ENCODE data around the gene PSMD12.
"Not testable (repeated sequence)": the region's sequence is repeated elsewhere in the genome, so short reads cannot be mapped to it uniquely, and the experiment has no call there.

Gene PSMD12

DNA sequence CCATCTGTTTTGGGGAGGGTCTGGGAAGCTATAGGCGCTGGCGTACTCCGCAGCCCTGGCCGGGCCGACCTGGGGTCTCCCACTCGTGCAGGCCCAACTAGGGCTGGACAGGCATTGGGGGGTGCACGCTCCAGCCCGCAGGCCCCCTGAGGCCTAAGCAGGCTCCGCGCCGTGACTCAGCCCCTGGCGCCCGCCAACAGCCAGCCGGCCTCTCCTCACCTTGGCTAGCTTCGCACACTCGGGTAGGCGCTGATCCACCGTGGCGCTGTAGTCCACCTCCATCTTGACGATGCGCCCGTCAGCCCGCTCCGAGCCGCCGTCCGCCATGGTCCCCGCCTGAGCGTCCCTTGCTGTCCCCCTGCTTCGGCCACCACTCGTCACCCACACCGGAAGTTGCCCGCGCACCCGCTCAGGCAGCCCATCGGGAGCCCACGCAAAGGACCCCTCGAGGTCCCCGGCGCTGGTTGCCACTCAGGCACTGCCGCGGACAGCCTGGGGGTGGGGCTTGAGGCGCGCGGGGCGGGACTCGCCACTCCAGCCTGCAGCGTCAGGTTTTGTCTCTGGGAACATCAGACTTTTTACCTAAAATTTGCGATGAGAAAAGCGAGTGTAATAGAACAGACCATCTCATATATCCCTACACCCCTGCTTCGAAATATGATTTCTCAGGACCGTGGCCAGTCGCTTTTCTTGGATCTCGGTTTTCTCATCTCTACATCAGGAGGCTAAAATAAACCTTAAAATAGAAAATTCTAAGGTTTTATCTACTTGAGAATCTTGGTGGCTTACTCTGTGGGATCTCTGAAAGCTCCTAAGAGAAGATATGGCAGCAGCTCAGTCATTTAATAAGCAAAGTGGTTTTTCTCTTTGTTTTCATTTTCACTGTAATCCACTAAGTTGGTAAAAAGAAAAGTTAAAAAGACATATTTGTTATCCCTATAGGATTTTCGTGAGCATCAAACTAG is at the start of gene PSMD12:
Gene PSMD12, minus strand, starts transcription at position 385 of the 965 bp plus-strand sequence. Its CDS starts 58 bp downstream, at position 327.
- peak; percentile 85 to 88 for DNase-seq

DNA sequence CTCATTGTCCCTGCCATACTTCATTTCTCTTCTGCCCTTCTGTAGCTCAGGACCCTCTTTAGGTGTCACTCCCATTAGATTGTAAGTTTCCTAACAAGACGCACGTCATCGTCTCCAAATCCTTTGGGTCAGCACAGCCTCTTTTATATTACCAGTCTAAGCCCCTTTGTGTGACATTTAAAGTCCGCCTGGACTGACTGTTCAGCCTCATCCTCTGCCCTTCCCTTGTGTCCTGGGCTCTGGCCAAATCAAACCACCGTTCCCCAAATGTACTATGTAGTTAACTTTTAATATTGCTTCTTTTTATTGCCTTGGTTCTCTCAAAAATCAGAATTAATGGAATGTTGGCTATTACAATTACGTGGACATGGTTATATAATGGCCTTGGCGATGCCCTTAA is 48.9 kb upstream of the PSMD12 start:
- DNase-seq: no peak

DNA sequence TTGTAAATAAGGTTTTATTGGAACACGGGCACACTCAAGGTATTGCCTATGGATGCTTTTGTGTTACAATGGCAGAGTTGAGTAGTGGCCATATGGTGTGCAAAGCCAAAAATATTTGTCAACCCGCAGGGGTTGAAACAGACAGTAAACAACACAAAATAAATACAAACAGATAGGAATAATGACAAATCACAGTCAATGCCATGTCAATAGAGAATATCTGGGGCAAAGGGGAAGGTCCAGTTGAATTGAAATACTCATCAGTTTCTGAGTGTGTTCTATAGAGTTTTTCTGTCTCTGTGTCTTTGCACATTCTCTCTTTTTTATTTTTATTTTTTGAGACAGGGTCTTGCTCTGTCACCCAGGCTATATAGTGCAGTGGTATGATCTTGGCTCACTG is 48.2 kb upstream of the PSMD12 start:
- no peak for DNase-seq

DNA sequence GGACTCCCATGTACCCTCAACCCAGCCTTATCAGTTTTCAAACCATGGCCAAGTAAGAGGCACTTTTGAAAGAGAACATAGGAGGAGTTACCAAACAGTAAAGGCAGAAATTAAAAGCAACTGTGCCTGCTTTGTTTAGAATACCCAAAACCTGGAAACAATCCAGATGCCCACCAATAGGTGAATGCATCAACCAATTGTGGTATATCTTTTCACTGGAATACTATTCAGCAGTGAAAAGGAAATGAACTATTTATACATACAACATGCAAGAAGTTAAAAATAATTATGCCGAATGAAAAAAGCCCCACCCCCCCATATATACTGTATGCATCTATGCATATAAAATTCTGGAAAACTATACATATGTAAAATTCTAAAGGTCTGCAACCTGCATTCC is 47.8 kb upstream of the PSMD12 start:
- no peak for DNase-seq

DNA sequence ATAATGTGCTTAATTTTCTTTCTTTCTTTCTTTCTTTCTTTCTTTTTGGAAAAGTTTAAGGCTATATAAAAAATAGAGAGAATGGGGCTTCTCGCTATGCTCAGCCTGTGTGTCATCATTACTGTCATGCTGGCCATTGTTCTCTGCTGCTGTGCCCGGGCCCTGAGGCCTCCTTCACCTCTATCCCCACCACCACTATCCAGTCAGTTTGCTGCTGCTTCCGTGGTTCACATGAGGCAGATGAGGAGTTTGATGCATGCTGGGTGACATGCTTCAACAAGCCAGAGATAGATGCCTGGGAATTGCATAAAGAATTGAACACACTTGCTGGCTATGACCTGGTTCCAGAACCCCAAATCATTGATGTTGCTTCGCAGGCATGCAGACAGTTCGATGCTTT is 47.0 kb upstream of the PSMD12 start:
- no peak for DNase-seq

DNA sequence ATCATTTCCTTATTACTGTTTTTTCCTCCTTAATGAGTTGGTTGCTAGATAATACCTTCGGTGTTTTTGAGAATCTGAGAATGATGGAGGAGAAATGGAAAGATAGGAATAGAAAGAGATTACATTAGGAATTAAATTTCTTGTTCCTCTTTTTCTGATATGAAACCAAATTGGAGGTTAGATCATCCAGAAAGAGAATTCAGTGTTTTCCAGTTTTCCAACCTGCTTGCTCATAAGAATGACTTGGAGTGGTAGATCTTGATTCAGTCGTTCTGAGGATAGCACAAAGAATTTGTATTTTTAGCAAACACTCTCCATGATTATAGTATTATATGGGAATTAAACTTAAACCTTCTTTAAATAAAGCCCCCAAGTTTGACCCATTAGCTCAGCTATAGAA is 46.6 kb upstream of the PSMD12 start:
- no peak for DNase-seq

DNA sequence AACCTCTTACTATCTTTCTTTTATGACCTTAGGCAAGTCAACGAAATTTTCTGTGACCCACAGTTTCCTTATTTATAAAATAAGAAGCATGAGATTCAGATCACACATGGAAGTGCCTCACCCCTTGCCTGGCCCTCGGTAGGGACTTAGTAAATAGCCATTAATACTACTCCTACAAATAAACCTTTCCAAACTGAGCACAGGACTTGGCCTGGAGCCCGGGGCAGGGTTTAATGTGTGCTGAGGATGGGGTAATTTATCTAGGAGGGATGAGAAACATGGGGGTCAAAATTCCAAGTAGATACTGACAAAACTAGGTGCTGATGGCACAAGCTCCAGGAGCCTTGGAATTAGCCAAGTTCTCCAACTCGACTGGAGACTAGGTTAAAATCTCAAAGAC is 45.7 kb upstream of the PSMD12 start:
- no peak for DNase-seq

DNA sequence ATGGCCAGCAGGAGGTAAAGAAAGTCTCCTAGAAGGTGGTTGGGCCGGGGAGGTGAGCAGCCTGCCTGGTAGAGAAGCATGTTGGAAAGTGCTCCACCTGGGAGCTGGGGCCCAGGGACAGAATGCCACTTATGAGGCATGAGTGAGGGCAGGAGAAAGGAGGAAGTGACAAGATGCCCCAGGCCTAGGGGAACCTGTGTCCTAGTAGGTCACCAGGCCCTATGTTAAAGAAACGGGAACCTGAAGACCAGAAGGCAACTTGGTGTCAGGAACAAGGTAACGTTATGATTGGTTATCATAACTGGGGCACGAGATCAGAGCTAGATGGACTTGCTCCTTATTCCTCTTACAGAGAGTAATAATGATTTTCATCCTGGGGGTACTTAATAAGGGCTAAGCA is 45.0 kb upstream of the PSMD12 start:
- no peak for DNase-seq

DNA sequence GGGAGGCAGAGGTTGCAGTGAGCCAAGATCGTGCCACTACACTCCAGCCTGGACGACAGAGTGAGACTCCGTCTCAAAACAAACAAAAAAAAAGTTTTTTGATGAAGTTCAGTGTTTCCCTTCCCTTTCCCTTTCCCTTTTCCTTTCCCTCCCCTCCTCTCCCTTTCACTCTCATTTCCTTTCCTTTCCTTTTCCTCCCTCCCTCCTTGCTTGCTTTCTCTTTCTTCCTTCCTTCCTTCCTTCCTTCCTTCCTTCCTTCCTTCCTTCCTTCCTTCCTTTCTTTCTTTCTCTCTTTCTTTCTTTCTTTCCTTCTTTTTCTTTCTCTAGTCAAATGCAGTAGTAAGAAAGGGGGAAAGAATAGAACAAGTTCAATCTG is 42.1 kb upstream of the PSMD12 start:
- DNase-seq: not testable (repeated sequence)

DNA sequence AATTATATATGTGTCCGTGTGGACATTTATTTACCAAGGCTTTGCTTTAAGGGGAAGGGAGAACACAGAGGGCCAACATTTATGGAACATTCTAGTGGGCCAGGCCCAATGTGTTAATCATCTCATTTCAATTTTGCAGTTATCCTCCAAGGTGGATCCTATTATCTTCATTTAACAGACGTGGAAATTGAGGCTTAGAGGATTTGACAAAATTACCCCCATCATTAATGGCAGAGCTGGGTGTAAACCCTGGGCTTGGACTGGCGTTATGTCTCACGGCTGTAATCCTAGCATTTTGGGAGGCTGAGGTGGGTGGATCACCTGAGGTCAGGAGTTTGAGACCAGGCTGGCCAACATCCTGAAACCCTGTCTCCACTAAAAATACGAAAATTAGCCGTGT is 37.1 kb upstream of the PSMD12 start:
- no peak for DNase-seq

DNA sequence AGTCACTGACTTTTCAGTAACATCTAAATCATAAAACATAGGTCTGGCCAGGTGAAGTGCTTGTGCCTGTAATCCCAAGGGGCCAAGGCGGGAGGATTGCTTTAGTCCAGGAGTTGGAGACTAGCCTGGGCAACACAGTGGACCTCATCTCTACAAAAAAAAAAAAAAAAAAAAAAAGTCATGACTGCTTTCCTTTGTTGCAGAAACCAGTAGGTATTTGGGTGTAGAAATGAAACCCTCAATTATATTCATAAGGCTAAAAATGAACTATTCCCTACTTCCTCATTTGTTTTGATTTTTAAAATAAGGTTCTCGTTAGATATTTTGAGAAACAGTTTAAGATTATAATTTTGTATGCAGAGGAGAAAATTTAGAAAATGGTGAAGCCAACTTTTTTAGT is 36.7 kb upstream of the PSMD12 start:
- no peak for DNase-seq

DNA sequence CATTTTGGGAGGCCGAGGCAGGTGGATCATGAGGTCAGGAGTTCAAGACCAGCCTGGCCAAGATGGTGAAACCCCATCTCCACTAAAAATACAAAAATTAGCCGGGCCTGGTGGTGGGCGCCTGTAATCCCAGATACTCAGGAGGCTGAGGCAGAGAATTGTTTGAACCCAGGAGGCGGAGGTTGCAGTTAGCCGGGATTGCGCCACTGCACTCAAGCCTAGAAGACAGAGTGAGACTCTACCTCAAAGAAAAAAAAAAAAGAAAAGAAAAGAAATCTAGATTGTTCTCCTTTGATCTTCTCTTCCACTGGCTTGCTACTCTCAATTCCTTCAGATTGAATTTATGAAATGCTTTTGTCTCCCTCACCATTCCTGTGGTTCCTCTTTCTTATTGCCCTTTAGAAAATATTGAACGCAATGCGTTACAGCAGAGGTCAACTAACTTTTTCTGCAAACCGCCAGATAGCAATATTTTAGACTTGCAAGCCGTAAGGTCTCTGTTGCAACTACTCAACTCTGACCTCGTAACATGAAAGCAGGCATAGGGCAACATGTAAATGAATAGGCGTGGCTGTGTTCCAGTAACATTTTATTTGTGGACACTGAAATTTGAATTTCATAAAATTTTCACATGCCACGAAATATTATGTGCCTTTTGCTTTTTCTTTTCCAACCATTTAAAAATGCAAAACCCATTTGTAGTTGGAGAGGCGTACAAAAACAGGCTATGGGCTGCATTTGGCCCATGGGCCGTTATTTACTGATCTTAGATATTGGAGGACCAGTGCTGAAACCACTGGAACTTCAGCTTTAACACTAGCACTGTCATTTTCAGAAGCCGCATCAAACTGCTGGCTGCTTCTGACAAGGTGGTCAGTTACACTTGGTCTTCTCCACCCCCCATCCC is 35.5 kb upstream of the PSMD12 start:
- DNase-seq: no peak

DNA sequence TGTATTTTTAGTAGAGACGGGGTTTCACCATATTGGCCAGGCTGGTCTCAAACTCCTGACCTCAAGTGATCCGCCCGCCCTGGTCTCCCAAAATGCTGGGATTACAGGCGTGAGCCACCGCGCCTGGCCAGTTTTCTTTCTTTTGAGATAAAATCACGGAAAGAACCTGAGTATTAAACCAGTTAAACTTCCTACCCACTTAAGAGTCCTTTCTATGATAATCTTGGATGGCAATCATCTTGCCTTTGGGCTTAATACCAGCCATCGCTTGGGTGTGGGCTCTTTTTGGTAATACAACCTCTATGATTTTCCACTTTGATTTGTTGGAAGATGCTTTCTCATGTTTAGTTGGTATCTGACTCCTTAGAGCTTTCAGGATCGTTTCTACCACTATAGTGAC is 34.7 kb upstream of the PSMD12 start:
- DNase-seq: no peak

DNA sequence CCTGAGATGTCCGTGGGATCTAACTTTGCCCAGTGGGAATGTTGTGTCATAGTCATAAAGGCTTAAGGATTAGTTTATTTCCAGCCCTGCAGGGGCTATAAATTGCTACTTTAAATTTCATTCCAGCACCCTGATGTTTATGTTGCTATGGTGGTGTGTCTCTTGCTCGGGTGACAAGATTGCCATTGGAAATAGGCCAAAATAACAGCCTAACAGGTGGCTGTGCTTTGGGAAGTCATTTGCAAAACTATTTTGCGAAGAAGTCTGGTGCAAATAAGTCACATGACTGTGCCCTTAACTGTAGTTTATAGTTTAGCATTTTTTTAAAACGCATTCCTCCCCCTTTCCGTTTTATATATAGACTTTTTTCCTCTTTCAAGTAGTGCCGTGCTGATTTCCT is 33.8 kb upstream of the PSMD12 start:
- DNase-seq: no peak

DNA sequence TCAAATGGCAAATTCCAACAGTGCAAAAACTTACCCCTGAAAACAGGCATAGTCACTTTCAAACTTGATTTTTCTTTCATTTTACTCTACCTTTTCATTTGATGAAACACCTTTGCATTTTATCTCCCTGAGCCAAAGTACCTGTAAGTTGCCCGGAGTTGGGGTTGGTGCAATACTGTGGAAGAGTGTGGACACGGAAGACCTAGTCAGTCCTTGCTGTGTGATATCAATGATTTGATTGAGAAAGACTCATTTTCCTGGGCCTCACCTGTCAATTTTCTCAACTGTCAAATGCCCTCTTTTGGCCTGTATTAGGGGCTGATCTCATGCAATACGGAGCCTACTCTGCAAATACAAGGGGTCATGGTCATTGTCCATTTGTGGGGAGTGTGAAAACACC is 33.3 kb upstream of the PSMD12 start:
- DNase-seq: no peak

DNA sequence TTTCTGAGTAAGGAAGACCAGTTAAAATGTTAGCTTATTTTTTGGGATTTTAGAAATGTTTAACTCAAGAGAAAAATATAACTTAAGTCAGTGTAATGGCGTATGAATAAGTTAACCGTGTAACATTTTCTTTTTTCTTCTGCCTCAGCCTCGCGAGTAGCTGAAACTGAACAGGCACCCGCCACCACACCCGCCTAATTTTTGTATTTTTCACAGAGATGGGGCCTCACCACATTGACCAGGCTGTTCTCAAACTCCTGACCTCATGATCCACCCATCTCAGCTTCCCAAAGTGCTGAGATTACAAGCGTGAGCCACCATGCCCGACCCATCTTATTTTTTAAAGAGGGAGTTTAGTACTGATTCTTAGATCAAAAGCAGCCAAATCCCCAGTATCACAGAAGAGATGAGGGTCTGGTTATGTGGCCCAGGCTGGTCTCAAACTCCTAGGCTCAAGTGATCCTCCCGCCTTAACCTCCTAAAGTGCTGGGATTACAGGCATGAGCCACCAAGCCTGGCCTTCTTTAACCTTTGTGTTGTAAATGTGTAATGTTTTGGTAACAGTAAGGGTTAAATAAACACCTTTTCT is 27.5 kb upstream of the PSMD12 start:
- DNase-seq: no peak

DNA sequence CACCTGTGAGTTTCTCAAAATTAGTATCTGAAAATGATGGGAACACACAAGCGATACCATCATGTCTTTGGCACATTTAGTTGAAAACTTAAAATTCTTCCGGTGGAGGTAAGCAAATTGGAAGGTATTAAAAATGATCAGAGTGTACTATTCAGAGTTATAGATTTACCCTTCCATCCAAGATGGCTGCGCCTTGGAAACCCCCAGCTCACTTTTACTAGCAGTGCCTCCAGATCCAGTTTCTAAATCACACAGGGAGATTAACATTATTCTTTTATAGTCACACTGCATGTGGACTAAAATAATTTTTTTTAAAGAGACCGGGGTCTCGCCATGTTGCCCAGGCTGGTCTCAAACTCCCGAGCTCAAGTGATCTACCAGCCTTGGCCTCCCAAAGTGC is 25.7 kb upstream of the PSMD12 start:
- DNase-seq: no peak

DNA sequence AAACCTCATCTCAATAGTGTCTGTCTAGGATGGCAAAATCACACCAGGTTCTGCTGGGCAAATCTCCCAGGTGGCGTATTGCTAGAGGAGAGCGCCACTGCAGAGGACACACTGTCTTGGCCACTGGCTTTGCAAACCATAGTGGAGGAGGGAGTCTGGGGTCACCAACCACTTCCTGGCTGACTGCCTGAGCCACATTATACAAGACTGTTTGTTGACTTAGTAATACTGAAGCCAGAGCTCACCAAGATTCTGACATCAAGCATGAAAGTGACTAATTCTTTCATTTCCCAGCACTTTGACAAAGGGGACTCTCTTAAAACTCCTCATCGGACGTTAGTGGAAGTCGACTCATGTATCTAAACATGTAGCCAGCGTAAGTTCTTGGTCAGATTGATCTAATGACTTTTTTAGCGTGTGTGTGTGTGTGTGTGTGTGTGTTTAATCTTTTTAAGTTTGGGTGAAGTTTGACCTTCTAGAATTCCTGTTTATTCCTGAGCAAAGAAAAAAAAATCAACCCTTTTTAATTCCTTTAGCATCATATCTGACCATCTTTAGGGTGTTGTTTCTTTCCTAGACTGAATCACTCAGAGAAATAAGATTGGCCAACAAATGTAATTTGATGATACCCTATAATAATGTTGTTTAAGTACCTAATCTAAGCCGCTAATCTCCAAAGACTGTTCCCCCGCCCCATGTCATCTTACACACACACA is 24.4 kb upstream of the PSMD12 start:
- no peak for DNase-seq

DNA sequence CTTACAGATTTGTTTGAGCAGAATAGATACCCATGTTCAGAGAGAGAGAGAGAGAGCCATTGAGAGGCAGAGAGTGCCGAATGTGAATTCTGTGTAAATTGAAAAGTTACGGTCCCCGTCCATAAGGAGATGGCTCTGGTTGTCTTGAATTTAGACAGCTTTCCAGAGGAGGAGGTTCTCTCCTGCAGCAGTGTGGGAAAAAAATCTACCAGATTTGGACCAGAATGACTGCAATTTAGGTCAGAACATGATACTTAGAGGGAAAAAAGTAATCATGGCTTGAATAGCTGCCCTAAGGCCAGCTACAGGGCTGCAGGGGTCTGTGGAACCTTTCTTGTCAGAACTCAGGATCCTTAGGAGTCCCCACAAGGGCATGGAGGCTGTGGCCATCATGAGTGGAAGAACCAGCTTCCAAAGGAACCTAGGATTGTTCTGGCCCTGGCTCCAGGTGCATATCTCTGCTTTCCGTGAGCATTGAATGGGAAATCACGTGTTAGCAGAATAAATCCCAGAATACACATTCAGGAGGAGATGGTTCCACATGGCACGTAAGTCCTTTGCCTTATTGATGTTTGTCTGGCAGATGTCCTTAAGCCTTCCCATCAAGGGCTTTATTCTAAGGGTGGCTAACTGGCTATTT is 23.7 kb upstream of the PSMD12 start:
- peak; percentile 87 to 93 for DNase-seq

DNA sequence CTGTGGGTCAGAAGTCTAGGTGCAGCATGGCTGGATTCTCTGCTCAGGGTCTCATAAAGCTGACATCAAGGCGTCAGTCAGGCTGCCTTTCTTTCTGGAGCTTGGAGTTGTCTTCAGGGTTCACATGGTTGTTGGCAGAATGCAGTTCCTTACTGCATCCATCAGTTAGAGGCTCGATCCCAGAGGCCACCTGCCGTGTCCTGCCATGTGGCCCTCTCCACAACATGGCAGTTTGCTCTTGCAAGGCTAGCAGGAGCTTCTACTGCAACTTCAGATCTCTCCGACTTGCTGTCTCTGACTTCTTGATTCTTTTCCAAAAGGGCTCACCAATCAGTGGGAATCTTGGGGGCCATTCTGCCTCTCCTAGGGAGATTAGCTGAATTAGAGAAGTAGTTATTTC is 22.6 kb upstream of the PSMD12 start:
- no peak for DNase-seq

DNA sequence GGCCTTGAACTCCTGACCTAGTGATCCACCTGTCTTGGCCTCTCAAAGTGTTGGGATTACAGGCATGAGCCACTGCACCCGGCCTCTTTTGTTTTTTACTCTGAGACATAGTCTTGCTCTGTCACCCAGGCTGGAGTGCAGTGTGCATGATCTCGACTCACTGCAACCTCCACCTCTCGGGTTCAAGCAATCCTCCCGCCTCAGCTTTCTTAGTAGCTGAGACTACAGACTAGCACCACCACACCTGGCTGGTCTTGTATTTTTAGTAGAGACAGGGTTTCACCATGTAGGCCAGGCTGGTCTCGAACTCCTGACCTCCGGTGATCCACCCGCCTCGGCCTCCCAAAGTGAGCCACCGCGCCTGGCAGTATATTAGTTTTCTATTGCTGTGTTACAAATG is 22.2 kb upstream of the PSMD12 start:
- not testable (repeated sequence) for DNase-seq

DNA sequence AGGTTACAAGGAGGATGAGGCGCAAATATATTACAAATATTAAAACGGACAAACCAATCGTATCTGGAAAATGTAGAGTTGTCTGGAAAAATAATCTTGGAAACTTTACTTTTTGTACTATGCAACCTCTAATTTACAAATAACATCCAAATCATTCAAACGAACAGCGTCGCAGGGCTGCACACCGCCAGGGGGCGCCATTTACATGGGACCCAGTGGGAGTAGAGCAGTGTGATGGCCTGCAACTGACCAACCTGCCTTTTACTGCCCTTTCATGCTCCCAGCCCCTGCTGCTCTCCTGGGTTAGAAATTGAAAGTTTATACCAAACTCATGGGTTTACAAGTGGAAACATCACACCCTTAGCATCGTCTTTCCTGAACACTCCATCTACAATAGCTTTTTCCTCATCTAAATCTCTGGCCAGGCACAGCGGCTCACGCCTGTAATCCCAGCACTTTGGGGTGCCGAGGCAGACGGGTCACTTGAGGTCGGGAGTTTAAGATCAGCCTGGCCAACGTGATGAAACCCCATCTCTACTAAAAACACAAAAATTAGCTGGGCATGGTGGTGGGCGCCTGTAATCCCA is 20.7 kb upstream of the PSMD12 start:
- peak; percentile 10 to 51 for DNase-seq

Measured in SHP77 (cell line).